ENCODE data around the gene PAPOLA. TPM values are rescaled to one million over a fixed set of nuclear protein-coding genes. Genes with fewer than 3 reads are reported as not detected.

PAPOLA gene
- total RNA-seq, 1 experiment from 2014 or later = 194 TPM

DNA sequence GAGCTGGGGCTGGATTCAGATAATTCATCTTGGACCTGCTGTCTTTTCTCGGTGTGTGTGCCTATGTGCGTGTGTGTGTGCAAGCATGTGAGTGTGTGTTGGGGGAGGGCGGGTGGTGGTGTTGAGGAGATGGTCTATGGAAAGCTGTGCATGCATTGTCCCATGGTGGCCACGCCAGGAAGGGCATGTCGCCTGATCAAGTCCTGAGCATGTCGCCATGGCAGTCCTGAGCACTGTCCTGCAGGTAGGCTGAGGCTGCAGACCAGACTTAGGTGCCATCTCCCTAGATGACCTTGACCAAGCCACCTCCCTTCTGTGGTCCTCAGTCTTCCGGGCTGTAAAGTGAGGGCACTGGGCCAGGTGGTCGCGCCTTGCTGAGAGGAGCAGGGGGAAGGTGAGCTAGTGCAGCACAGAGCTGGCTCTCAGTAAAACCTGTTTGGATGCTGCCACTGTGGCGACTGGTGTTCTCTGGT, 81.4 kb downstream of the PAPOLA start:
- CTCF ChIA-PET = interaction anchor here (0.6 to 4.8 kb wide), 10 partner anchors 8 to 1637 kb away, joined by 3 to 22 read pairs (median 4); no protein-coding TSS in a partner anchor
- DNase-seq (ENCODE audit: unreplicated experiment) = no peak
- no peaks in the 10 kb centered on the region for H3K27me3 Mint-ChIP-seq (ENCODE audit: insufficient read depth, unreplicated experiment)
- H3K27ac Mint-ChIP-seq (ENCODE audit: low read depth, unreplicated experiment) = no peak overlapping the region
- no peak overlapping the region for H3K4me3 Mint-ChIP-seq (ENCODE audit: unreplicated experiment)
- no peaks in the 10 kb centered on the region for H3K4me1 Mint-ChIP-seq (ENCODE audit: insufficient read depth, unreplicated experiment)
- POLR2A ChIA-PET = no interaction called here
- TF ChIP-seq, protein P1, sequence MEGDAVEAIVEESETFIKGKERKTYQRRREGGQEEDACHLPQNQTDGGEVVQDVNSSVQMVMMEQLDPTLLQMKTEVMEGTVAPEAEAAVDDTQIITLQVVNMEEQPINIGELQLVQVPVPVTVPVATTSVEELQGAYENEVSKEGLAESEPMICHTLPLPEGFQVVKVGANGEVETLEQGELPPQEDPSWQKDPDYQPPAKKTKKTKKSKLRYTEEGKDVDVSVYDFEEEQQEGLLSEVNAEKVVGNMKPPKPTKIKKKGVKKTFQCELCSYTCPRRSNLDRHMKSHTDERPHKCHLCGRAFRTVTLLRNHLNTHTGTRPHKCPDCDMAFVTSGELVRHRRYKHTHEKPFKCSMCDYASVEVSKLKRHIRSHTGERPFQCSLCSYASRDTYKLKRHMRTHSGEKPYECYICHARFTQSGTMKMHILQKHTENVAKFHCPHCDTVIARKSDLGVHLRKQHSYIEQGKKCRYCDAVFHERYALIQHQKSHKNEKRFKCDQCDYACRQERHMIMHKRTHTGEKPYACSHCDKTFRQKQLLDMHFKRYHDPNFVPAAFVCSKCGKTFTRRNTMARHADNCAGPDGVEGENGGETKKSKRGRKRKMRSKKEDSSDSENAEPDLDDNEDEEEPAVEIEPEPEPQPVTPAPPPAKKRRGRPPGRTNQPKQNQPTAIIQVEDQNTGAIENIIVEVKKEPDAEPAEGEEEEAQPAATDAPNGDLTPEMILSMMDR (IDR thresholded peaks at IDR 0.05; ENCODE audit: unreplicated experiment) = no peak
- no TSS peak for BruUV-seq (replicated peaks)
- H3K9me3 Mint-ChIP-seq (ENCODE audit: unreplicated experiment) = no peaks in the 10 kb centered on the region
- H3K36me3 Mint-ChIP-seq (ENCODE audit: insufficient read depth, unreplicated experiment) = no peaks in the 10 kb centered on the region
- intact Hi-C loops (cut with micrococcal nuclease) = loop anchor here (1.0 to 5.0 kb wide), 2 partner anchors 158 to 269 kb away; no protein-coding TSS in a partner anchor

- no peak overlapping the region for H3K4me3 Mint-ChIP-seq (ENCODE audit: unreplicated experiment)
- BruUV-seq (replicated peaks) = no TSS peak
- H3K4me1 Mint-ChIP-seq (ENCODE audit: insufficient read depth, unreplicated experiment) = no peaks in the 10 kb centered on the region
- TF ChIP-seq, protein P1 (IDR thresholded peaks at IDR 0.05; ENCODE audit: unreplicated experiment) = peak; percentile 44
- no peaks in the 10 kb centered on the region for H3K9me3 Mint-ChIP-seq (ENCODE audit: unreplicated experiment)
- no peaks in the 10 kb centered on the region for H3K36me3 Mint-ChIP-seq (ENCODE audit: insufficient read depth, unreplicated experiment)
- H3K27ac Mint-ChIP-seq (ENCODE audit: low read depth, unreplicated experiment) = no peak overlapping the region
- DNase-seq (ENCODE audit: unreplicated experiment) = peak; percentile 61
- CTCF ChIA-PET = interaction anchor here (0.6 to 4.8 kb wide), 12 partner anchors 9 to 480 kb away, joined by 3 to 22 read pairs (median 4); no protein-coding TSS in a partner anchor
- POLR2A ChIA-PET = no interaction called here
- intact Hi-C loops (cut with micrococcal nuclease) = loop anchor here (1.0 to 5.0 kb wide), 2 partner anchors 157 to 268 kb away; no protein-coding TSS in a partner anchor
- no peaks in the 10 kb centered on the region for H3K27me3 Mint-ChIP-seq (ENCODE audit: insufficient read depth, unreplicated experiment)
These were observed 82.2 kb downstream of the PAPOLA start for GRCh38 chr14:96584199-96584906.

- H3K4me3 Mint-ChIP-seq (ENCODE audit: unreplicated experiment) = no peak overlapping the region
- no TSS peak for BruUV-seq (replicated peaks)
- no peak overlapping the region for H3K27ac Mint-ChIP-seq (ENCODE audit: low read depth, unreplicated experiment)
- H3K36me3 Mint-ChIP-seq (ENCODE audit: insufficient read depth, unreplicated experiment) = no peaks in the 10 kb centered on the region
- POLR2A ChIA-PET = no interaction called here
- intact Hi-C loops (cut with micrococcal nuclease) = loop anchor here (1.0 to 5.0 kb wide), 2 partner anchors 156 to 267 kb away; no protein-coding TSS in a partner anchor
- no peaks in the 10 kb centered on the region for H3K4me1 Mint-ChIP-seq (ENCODE audit: insufficient read depth, unreplicated experiment)
- TF ChIP-seq, protein P1 (IDR thresholded peaks at IDR 0.05; ENCODE audit: unreplicated experiment) = no peak
- CTCF ChIA-PET = interaction anchor here (0.6 to 4.8 kb wide), 9 partner anchors 10 to 268 kb away, joined by 3 to 22 read pairs (median 6); no protein-coding TSS in a partner anchor
- no peaks in the 10 kb centered on the region for H3K9me3 Mint-ChIP-seq (ENCODE audit: unreplicated experiment)
- no peak for DNase-seq (ENCODE audit: unreplicated experiment)
- no peaks in the 10 kb centered on the region for H3K27me3 Mint-ChIP-seq (ENCODE audit: insufficient read depth, unreplicated experiment)
These were observed 82.9 kb downstream of the PAPOLA start for GRCh38 chr14:96584907-96585671.

GRCh38 chr14:96585672-96586013, 83.5 kb downstream of the PAPOLA start:
- Mint-ChIP-seq H3K27me3 (ENCODE audit: insufficient read depth, unreplicated experiment) (no peaks in the 10 kb centered on the region), H3K9me3 (ENCODE audit: unreplicated experiment) (no peaks in the 10 kb centered on the region), H3K4me1 (ENCODE audit: insufficient read depth, unreplicated experiment) (no peaks in the 10 kb centered on the region), H3K27ac (ENCODE audit: low read depth, unreplicated experiment) (no peak overlapping the region), H3K36me3 (ENCODE audit: insufficient read depth, unreplicated experiment) (no peaks in the 10 kb centered on the region), H3K4me3 (ENCODE audit: unreplicated experiment) (no peak overlapping the region)
- BruUV-seq (replicated peaks) = no TSS peak
- intact Hi-C loops (cut with micrococcal nuclease) = no loop called here
- POLR2A ChIA-PET = no interaction called here
- DNase-seq (ENCODE audit: unreplicated experiment) = no peak
- CTCF ChIA-PET = interaction anchor here (1.4 to 3.0 kb wide), 2 partner anchors 154 to 268 kb away, joined by 4 to 11 read pairs; no protein-coding TSS in a partner anchor
- TF ChIP-seq, protein P1 (IDR thresholded peaks at IDR 0.05; ENCODE audit: unreplicated experiment) = no peak
